Peyer's patch (tissue), 4 donors: ENCODE results near the gene UTP4.

Experiments
- CTCF ChIP-seq, 6 experiments: fragments of 450-650 bp in 4 of 6; fragments of 200-600 bp in 2 of 6; sonication (generic) in 1 of 6; IDR thresholded peaks; one replicate each; pipeline ENCODE4 v1.5.1; 2017 to 2019; ENCODE audit warnings: antibody characterized with exemption in 6 of 6, mild to moderate bottlenecking in 3 of 6, moderate library complexity in 1 of 6
- POLR2A ChIP-seq, 2 donors: fragments of 450-650 bp; IDR thresholded peaks; one replicate each; pipeline ENCODE4 v1.5.1; 2017; ENCODE audit warnings: antibody characterized with exemption in 2 of 2, mild to moderate bottlenecking in 2 of 2, moderate library complexity in 2 of 2

- TF ChIP-seq CTCF (IDR thresholded peaks at IDR 0.05) (no peak), POLR2A (IDR thresholded peaks at IDR 0.05) (no peak)
Measured at GRCh38 chr16:69119536-69119935, 12.9 kb upstream of the UTP4 start.
